Uterus (tissue), 2 donors: ENCODE data around the gene SERPINF2.

Source experiments
- POLR2A ChIP-seq, 2 donors: fragments of 450-650 bp; IDR thresholded peaks; one replicate each; pipeline ENCODE4 v1.6.1; 2016; ENCODE audit warnings: antibody characterized with exemption in 2 of 2, mild to moderate bottlenecking in 1 of 2, moderate library complexity in 1 of 2
- TF ChIP-seq, protein P1 (sequence below), 4 experiments: fragments of 200-600 bp in 2 of 4; fragments of 450-650 bp in 2 of 4; sonication (generic) in 2 of 4; IDR thresholded peaks; one replicate each; pipeline ENCODE4 v1.5.1; 2016 to 2019; ENCODE audit warnings: antibody characterized with exemption in 4 of 4, mild to moderate bottlenecking in 2 of 4, moderate library complexity in 1 of 4

DNA sequence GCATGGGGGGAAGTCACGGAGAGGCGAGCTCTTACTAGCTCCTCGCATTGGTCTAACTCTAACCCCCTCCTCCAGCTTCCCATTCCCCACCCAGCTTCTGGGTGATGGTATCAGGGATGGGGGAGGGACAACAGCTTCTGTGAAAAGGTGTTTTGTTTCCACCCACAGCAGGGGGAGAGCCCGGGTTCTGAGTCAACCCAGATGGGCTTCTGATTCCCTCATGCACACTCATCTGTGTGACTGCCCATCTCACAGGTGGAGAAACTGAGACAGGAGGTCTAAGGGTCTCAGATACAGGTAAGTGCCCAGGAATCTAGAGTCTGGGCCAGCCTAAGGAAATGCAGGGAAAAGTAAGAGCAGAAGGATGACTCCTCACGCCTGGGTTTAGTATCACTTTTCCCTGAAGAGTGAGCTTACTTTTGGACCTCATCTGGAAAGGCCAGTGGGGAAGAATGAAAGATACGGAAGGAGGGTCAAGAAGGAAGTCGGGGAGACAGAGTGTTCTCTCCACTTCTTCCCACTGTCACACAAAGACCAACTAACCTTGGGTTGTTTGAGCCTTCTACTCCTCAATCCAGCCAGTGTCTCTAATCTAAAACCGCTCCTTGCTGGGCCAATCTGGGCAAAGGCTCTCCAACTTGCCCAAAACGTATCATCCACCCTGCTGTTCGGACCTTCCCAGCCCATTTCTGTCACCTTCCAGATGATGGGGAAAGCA, 29.4 kb upstream of the SERPINF2 start:
- TF ChIP-seq, protein P1, sequence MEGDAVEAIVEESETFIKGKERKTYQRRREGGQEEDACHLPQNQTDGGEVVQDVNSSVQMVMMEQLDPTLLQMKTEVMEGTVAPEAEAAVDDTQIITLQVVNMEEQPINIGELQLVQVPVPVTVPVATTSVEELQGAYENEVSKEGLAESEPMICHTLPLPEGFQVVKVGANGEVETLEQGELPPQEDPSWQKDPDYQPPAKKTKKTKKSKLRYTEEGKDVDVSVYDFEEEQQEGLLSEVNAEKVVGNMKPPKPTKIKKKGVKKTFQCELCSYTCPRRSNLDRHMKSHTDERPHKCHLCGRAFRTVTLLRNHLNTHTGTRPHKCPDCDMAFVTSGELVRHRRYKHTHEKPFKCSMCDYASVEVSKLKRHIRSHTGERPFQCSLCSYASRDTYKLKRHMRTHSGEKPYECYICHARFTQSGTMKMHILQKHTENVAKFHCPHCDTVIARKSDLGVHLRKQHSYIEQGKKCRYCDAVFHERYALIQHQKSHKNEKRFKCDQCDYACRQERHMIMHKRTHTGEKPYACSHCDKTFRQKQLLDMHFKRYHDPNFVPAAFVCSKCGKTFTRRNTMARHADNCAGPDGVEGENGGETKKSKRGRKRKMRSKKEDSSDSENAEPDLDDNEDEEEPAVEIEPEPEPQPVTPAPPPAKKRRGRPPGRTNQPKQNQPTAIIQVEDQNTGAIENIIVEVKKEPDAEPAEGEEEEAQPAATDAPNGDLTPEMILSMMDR (IDR thresholded peaks at IDR 0.05), result no peak
- TF ChIP-seq POLR2A (IDR thresholded peaks at IDR 0.05), result no peak
